Measurements from ENCODE around the gene OR9A2.

Gene OR9A2

GRCh38 chr7:143027032-143027431 is at the start of gene OR9A2:
TSS of gene OR9A2 (minus strand) at chr7:143027132. CDS start at chr7:143027132, 0 bp downstream.
- DNase-seq, result no peak

- DNase-seq, result no peak
Observed at GRCh38 chr7:143074141-143074540, 47.2 kb upstream of the OR9A2 start.

- no peak for DNase-seq
Observed at GRCh38 chr7:143073556-143073955, 46.6 kb upstream of the OR9A2 start.

- no peak for DNase-seq
Observed at GRCh38 chr7:143069912-143070500, 43.1 kb upstream of the OR9A2 start.

- DNase-seq, result no peak
Observed at GRCh38 chr7:143068446-143068845, 41.5 kb upstream of the OR9A2 start.

GRCh38 chr7:143063741-143064140 is 36.8 kb upstream of the OR9A2 start:
- DNase-seq, result no peak

- no peak for DNase-seq
Observed at GRCh38 chr7:143055754-143056153, 28.8 kb upstream of the OR9A2 start.

- DNase-seq, result no peak
Observed at GRCh38 chr7:143054621-143055020, 27.7 kb upstream of the OR9A2 start.

GRCh38 chr7:143052041-143052440 is 25.1 kb upstream of the OR9A2 start, which contains the start of gene OR6V1:
TSS of gene OR6V1 (plus strand) at chr7:143052341. CDS start at chr7:143052341, 0 bp downstream.
- no peak for DNase-seq

GRCh38 chr7:143050931-143051330 is 24.0 kb upstream of the OR9A2 start:
- DNase-seq, result no peak

GRCh38 chr7:143049362-143049761 is 22.4 kb upstream of the OR9A2 start:
- DNase-seq, result no peak

GRCh38 chr7:143048827-143049226 is 21.9 kb upstream of the OR9A2 start:
- DNase-seq, result no peak

- no peak for DNase-seq
Observed at GRCh38 chr7:143047326-143047725, 20.4 kb upstream of the OR9A2 start.

- DNase-seq, result no peak
Observed at GRCh38 chr7:143046426-143046851, 19.5 kb upstream of the OR9A2 start.

GRCh38 chr7:143043391-143043790 is 16.5 kb upstream of the OR9A2 start:
- no peak for DNase-seq

GRCh38 chr7:143042790-143043271 is 15.9 kb upstream of the OR9A2 start:
- no peak for DNase-seq

- no peak for DNase-seq
Observed at GRCh38 chr7:143042159-143042789, 15.3 kb upstream of the OR9A2 start.

- DNase-seq, result no peak
Observed at GRCh38 chr7:143041346-143041745, 14.4 kb upstream of the OR9A2 start.

GRCh38 chr7:143040209-143040715 is 13.3 kb upstream of the OR9A2 start:
- no peak for DNase-seq

GRCh38 chr7:143038635-143039034 is 11.7 kb upstream of the OR9A2 start:
- no peak for DNase-seq

- no peak for DNase-seq
Observed at GRCh38 chr7:143027683-143028082, 751 bp upstream of the OR9A2 start.

GRCh38 chr7:143025371-143025770 is 1.6 kb downstream of the OR9A2 start:
- no peak for DNase-seq

- DNase-seq, result no peak
Observed at GRCh38 chr7:143023047-143023446, 3.9 kb downstream of the OR9A2 start.

GRCh38 chr7:143018931-143019330 is 8.0 kb downstream of the OR9A2 start:
- DNase-seq, result no peak
